ENCODE measurements around the gene ADGRF3.

DNA sequence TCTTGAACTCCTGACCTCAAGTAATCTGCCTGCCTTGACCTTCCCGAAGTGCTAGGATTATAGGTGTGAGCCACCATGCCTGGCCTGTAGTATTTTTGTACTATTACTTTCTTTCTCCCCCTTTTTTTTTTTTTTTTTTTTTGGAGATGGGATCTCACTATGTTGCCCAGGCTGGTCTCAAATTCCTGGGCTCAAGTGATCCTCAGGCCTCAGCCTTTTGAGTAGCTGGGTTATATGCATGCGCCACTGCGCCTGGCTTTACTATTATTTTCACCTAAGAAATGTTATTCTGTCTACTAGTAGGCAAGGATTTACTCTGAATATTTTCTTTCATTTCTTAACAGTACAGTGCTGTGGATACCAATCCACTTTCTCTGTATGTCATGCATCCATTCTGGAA, 17.4 kb upstream of the ADGRF3 start:
- TF ChIP-seq CTCF (IDR thresholded peaks at IDR 0.05) (no peak), EP300 (IDR thresholded peaks at IDR 0.05) (no peak), POLR2A (IDR thresholded peaks at IDR 0.05) (no peak)
